Nephron progenitor cell (in vitro differentiated cells): ENCODE data around the gene CELSR2.

Experiments used
- DNase-seq: peaks from one replicate; pipeline ENCODE4 v3.0.0; 2021
- H3K27ac Mint-ChIP-seq: 2 replicates; pipeline ENCODE4 v1.8.0; 2021; ENCODE audit warnings: mild to moderate bottlenecking, moderate library complexity, mixed read lengths
- H3K27me3 Mint-ChIP-seq: 2 replicates; pipeline ENCODE4 v1.8.0; 2021; ENCODE audit warnings: mild to moderate bottlenecking, low read depth, mixed read lengths; ENCODE audit not compliant: poor library complexity
- H3K36me3 Mint-ChIP-seq: 2 replicates; pipeline ENCODE4 v1.8.0; 2021; ENCODE audit warnings: low read depth, mixed read lengths
- H3K4me1 Mint-ChIP-seq: 2 replicates; pipeline ENCODE4 v1.8.0; 2021; ENCODE audit warnings: mixed read lengths
- H3K4me3 Mint-ChIP-seq: 2 replicates; pipeline ENCODE4 v1.8.0; 2021; ENCODE audit warnings: mild to moderate bottlenecking, moderate library complexity, mixed read lengths
- H3K9me3 Mint-ChIP-seq: 2 replicates; pipeline ENCODE4 v1.8.0; 2021; ENCODE audit warnings: mild to moderate bottlenecking, moderate library complexity, mixed read lengths
- TF ChIP-seq, protein P1 (sequence below): fragments of 200-600 bp; sonication (generic); IDR thresholded peaks from 2 replicates; pipeline ENCODE4 v1.5.0; 2021; ENCODE audit warnings: antibody characterized with exemption

CELSR2 gene

DNA sequence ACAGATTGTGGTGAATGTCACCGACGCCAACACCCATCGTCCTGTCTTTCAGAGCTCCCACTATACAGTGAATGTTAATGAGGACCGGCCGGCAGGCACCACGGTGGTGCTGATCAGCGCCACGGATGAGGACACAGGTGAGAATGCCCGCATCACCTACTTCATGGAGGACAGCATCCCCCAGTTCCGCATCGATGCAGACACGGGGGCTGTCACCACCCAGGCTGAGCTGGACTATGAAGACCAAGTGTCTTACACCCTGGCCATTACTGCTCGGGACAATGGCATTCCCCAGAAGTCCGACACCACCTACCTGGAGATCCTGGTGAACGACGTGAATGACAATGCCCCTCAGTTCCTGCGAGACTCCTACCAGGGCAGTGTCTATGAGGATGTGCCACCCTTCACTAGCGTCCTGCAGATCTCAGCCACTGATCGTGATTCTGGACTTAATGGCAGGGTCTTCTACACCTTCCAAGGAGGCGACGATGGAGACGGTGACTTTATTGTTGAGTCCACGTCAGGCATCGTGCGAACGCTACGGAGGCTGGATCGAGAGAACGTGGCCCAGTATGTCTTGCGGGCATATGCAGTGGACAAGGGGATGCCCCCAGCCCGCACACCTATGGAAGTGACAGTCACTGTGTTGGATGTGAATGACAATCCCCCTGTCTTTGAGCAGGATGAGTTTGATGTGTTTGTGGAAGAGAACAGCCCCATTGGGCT, 3.0 kb downstream of the CELSR2 start:
- H3K4me1 Mint-ChIP-seq = peaks cover 55% of the 10 kb centered on the region
- peaks cover 20% of the 10 kb centered on the region for H3K9me3 Mint-ChIP-seq
- peaks cover 23% of the 10 kb centered on the region for H3K36me3 Mint-ChIP-seq
- H3K27me3 Mint-ChIP-seq = peaks cover 33% of the 10 kb centered on the region
- no peak overlapping the region for H3K4me3 Mint-ChIP-seq
- TF ChIP-seq, protein P1, sequence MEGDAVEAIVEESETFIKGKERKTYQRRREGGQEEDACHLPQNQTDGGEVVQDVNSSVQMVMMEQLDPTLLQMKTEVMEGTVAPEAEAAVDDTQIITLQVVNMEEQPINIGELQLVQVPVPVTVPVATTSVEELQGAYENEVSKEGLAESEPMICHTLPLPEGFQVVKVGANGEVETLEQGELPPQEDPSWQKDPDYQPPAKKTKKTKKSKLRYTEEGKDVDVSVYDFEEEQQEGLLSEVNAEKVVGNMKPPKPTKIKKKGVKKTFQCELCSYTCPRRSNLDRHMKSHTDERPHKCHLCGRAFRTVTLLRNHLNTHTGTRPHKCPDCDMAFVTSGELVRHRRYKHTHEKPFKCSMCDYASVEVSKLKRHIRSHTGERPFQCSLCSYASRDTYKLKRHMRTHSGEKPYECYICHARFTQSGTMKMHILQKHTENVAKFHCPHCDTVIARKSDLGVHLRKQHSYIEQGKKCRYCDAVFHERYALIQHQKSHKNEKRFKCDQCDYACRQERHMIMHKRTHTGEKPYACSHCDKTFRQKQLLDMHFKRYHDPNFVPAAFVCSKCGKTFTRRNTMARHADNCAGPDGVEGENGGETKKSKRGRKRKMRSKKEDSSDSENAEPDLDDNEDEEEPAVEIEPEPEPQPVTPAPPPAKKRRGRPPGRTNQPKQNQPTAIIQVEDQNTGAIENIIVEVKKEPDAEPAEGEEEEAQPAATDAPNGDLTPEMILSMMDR = no peak
- no peak for DNase-seq
- no peak overlapping the region for H3K27ac Mint-ChIP-seq

DNA sequence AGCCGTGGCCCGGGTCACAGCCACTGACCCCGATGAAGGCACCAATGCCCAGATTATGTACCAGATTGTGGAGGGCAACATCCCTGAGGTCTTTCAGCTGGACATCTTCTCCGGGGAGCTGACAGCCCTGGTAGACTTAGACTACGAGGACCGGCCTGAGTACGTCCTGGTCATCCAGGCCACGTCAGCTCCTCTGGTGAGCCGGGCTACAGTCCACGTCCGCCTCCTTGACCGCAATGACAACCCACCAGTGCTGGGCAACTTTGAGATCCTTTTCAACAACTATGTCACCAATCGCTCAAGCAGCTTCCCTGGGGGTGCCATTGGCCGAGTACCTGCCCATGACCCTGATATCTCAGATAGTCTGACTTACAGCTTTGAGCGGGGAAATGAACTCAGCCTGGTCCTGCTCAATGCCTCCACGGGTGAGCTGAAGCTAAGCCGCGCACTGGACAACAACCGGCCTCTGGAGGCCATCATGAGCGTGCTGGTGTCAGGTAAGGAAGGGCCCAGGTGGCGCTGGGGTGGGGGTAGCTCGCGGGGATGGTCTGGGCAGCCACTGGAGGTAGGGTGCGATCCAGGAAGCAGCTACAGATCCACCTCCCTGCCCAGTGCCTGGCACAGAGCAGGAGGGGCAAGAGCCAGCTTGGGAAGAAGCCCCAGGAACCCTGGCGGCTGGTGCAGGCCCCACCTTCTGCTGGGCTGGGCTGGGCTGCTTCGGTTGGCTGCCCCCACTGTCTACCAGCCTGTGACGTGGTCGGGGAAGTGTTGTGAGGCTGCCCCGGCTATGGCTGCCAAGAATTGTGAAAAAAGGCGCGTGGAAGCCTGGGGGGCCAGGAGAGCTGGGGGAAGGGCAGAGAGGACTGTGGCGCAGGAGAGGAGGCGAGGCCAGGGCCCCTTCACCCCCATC, 3.8 kb downstream of the CELSR2 start:
- TF ChIP-seq, protein P1 = no peak
- peak overlapping the region; percentile 66 for H3K4me3 Mint-ChIP-seq
- peaks cover 33% of the 10 kb centered on the region for H3K27me3 Mint-ChIP-seq
- H3K36me3 Mint-ChIP-seq = peaks cover 23% of the 10 kb centered on the region
- DNase-seq = peak; percentile 37
- peak overlapping the region; percentile 98 for H3K27ac Mint-ChIP-seq
- peaks cover 62% of the 10 kb centered on the region for H3K4me1 Mint-ChIP-seq
- peaks cover 20% of the 10 kb centered on the region for H3K9me3 Mint-ChIP-seq

DNA sequence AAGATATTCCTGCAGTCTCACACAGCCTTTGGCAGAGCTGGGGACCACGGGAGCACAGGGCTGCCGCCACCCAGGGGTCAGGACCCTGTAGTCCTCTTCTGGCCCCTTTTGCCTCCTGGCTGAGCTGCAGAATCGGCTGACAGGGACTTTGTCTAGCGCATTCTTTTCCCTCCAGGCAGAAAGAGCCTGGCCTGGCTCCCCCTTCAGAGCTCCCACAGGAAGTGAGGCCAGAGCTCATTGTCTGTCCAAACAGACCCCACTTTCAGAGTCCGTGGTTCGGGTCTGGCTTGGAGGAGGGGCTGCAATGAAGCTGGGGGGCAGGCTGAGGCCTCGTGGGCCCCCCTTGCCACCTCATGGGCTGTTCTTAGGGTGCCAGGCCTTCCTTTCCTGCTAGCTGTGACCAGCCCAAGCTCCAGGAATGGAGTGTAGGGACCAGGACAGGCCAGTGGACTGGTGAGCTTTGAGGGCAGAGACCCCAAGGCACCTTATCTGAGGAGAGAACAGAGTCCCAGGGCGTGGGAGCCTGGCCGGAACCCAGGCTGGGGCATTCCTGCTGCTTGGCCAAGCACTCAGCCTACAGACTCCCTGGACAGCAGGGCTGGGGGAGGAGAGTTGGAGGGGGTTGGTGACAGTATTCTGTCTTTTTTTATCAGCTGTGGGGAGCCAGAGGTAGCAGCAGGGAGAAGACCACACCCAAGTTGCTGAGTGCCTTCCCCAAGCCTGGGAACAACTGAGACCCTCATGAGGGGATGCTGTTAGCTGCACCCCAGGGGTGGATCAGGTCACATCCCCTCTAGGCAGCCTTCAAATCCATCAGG, 4.7 kb downstream of the CELSR2 start:
- H3K36me3 Mint-ChIP-seq = peaks cover 23% of the 10 kb centered on the region
- peaks cover 20% of the 10 kb centered on the region for H3K9me3 Mint-ChIP-seq
- peaks cover 33% of the 10 kb centered on the region for H3K27me3 Mint-ChIP-seq
- peaks cover 60% of the 10 kb centered on the region for H3K4me1 Mint-ChIP-seq
- H3K27ac Mint-ChIP-seq = peak overlapping the region; percentile 98
- peak; percentile 41 for DNase-seq
- peak overlapping the region; percentile 66 for H3K4me3 Mint-ChIP-seq
- TF ChIP-seq, protein P1 = no peak

DNA sequence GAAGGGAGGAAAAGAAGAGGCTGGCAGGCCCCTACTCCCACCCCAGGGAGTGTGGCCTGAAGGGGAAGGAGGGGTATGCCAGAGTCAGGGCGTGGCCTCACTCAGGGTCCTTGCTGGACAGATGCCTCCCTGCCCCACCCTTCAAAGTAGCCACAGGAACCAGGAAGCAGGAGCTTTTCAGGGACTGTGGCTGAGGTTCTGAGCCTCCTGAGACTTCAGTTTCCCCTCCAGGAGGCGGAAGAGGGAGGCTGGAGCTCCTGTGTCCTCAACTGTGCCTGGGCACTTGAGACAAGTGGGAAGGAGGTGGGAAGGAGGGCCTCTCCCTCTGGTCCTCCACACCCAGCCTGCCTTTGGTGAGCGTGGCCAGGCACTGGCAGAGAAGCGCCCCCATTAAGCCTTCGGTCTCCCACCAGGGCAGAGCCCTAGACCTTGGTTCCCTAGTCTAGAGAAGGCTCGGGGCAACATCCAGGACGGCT, 5.3 kb downstream of the CELSR2 start:
- H3K4me3 Mint-ChIP-seq = peak overlapping the region; percentile 66
- H3K27ac Mint-ChIP-seq = no peak overlapping the region
- TF ChIP-seq, protein P1 = no peak
- peaks cover 65% of the 10 kb centered on the region for H3K4me1 Mint-ChIP-seq
- DNase-seq = no peak
- H3K9me3 Mint-ChIP-seq = peaks cover 20% of the 10 kb centered on the region
- H3K36me3 Mint-ChIP-seq = peaks cover 23% of the 10 kb centered on the region
- H3K27me3 Mint-ChIP-seq = peaks cover 33% of the 10 kb centered on the region

DNA sequence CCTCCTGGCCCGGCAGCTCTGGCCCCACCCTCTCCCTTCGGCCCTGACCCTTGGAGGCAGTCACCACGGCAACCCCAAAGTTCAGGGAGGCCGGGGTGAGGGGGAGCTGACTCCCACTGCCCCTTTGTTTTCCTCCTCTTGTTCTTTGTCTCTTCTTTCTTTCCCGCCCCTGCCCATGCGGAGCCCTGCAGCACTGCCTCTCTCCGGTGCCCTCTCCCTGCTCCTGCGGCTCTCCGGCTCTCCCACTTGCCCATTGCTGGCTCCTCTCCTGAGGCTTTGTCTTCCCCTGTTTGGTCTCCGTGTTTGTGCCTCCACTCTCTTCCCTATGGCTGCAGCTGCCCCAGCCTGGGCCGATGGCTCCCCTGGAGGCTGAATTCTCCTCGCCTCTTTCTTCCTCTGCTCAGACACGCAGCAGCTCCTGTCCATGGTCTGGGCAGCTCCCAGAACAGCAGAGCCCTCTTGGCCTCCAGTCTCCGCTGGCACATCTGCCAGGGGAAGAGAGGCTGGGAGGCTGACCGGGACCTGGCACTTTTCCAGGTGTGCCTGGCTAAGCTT, 5.8 kb downstream of the CELSR2 start:
- TF ChIP-seq, protein P1 = no peak
- H3K9me3 Mint-ChIP-seq = peaks cover 20% of the 10 kb centered on the region
- no peak for DNase-seq
- H3K36me3 Mint-ChIP-seq = peaks cover 23% of the 10 kb centered on the region
- peak overlapping the region; percentile 92 for H3K27ac Mint-ChIP-seq
- H3K27me3 Mint-ChIP-seq = peaks cover 30% of the 10 kb centered on the region
- peak overlapping the region; percentile 72 for H3K4me3 Mint-ChIP-seq
- H3K4me1 Mint-ChIP-seq = peaks cover 70% of the 10 kb centered on the region
